GM19328 (cell line): Measurements from ENCODE around the gene CAPN10.

Experiments used
- ATAC-seq: cut with Tn5 transposase; IDR thresholded peaks from one replicate; pipeline ENCODE4 v1.9.1; 2021; ENCODE audit warnings: mild to moderate bottlenecking, moderate library complexity; ENCODE audit not compliant: unreplicated experiment

CAPN10 gene

GRCh38 chr2:240622060-240622411 lies 35.5 kb downstream of the CAPN10 start:
- ATAC-seq = no peak

DNA sequence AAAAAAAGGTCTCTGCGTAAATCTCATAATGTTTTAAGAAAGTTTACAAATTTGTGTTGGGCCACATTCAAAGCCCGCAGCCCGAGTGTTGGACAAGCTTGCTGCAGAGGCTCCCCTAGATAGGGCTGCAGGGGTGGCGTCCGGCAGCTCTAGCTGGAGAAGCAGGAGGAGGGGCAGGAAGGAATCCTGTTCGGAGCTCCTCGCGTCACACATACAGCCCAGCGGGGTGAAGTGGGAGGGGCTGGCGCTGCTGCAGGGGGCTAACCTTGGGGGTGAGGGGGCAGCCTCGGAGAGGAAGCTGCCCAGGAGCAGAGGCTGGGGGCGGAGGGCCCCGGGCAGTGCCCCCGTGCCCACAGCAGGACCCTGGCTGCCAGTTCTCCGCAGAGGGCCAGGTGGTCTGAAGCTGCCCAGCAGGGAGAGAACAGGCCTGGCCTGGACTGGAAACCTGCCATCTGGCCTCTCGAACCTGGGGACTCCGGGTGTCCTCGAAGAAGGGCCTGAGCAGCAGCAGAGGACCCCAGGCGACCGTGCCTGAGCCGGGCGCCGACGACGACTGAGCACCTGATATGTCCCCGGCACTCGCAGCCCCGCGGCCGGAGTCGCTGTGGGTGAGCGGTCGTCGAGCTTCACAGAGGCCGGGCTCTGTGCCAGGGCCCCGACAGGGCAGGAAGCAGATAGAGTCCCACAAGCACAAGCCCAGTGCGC lies 36.1 kb downstream of the CAPN10 start:
- no peak for ATAC-seq

- no peak for ATAC-seq
Measured at GRCh38 chr2:240623531-240624010, 37.0 kb downstream of the CAPN10 start.

- ATAC-seq = no peak
Measured at GRCh38 chr2:240624011-240624949, 37.7 kb downstream of the CAPN10 start.

DNA sequence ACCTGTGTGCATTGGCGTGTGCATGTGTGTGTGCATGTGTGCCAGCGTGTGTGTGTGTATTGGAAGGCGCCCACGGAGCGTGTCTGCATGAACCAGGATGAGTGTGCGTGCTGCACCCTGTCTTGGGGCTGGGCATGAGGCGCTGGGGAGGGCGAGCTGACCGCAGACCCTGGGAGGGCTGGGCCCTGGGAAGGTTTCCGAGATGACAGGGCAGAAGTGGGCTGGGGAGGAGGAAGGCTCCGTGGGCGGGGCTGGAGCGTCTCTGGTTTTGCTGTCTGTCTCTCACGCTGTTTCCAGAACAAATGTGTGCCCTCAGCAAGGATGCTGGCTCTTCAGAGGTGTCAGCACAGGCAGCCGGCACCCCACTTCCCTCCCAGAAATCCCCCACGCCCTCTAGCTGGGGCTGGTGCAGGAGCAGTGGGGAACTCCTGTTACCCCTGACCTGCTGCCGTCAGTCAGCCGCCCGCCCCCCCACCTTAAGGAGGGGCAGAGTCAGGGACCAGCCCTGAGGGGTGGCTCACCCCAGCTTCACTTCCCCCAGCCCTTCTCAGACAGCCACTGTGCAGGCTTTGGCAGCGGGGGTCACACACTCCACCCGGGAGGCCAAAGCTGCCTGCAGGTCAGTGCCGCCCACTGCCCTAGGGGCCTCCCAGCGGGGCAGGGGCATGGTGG lies 38.6 kb downstream of the CAPN10 start, which contains the start of gene GPR35:
GPR35 (plus strand) TSS at position 531 of the 672 bp plus-strand sequence. CDS start 4,473 bp downstream, outside the sequence.
- ATAC-seq = no peak

- no peak for ATAC-seq
Measured at GRCh38 chr2:240626531-240627300, 40.2 kb downstream of the CAPN10 start.

DNA sequence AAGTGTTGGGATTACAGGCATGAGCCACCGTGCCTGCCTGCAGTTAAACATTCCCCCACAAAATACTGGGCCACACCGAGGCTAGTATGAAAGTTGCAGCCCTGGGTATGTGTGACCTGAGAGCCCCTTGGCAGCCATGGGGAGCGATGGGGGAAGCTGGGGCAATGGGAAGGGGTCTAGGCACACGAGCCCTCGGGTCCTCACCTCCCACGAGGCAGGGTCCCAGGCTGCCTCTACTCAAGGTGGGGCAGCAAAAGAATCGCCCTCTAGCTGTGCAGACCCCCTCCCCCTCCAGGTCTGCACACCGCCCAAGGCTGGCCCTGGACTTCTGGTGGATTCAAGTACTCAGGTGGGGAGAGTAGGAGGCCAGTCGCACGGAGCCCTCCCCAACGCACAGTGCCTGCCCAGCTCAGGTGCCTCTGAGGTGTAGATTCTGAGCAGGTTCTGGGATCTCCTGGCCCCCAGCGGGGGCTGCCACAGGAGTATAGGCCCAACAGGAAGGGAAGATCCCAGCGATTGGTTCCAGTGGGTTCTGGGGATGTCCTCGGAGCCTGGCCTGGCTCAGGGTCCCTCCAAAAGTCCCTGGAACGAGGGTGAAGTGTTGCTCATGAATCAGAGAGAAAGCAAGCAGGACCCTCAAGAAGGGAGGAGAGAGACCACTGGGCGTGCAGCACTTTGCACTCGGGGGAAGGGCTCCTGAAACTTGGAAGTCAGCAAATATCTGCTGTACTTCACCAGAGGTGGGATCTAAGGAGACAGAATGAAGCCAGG lies 41.4 kb downstream of the CAPN10 start:
- no peak for ATAC-seq

DNA sequence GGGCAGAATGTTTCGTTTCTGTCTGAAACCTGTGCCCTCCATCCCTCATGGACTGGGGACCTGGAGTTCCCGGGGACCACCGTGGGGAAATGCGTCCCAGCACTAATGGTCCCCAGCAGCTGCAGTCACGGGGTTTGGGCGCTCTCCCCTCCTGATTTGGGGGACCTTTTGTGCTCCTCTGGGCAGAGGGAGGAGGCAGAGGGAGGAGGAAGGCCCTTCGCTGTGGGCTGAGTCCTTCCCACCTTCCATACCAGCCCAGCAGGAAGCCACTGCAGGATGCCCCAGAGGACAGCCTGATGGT lies 41.9 kb downstream of the CAPN10 start:
- no peak for ATAC-seq

DNA sequence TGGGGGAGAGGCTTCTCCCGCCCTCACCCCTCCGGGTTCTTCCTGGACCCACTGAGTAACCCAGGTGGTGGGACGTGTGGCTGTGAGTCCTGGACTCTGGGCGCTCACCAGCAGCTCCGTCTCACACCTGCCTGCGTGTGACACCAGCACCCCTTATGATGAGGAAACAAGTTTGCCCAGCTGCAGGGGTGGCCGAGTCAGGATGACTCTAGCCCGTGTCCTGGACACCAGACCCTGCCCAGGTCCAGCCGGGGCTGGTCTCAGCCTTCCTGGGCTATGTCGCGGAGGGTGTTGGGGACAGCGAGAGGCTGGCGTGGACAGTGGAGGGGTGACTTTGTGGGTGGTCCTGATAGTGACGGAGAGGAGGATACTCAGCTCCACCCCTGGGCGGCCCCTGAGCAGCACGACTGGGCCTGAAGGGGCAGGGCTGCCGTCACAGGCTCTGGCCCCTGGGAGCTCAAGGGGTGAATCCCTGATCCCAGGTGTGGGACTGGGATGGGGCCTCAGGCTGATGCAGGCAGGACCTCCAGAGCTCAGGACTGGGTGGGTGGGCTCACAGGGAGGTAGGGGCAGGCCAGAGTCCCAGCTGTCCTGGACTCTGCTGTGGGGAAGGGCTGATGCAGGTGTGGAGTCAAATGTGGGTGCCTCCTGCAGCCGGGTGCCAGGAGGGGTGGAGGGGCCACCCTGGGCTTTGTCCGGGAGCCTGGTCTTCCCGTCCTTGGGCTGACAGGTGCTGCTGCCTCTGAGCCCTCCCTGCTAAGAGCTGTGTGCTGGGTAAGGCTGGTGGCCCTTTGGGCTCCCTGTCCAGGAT lies 42.5 kb downstream of the CAPN10 start:
- ATAC-seq = no peak

- no peak for ATAC-seq
Measured at GRCh38 chr2:240629619-240629967, 43.1 kb downstream of the CAPN10 start.

DNA sequence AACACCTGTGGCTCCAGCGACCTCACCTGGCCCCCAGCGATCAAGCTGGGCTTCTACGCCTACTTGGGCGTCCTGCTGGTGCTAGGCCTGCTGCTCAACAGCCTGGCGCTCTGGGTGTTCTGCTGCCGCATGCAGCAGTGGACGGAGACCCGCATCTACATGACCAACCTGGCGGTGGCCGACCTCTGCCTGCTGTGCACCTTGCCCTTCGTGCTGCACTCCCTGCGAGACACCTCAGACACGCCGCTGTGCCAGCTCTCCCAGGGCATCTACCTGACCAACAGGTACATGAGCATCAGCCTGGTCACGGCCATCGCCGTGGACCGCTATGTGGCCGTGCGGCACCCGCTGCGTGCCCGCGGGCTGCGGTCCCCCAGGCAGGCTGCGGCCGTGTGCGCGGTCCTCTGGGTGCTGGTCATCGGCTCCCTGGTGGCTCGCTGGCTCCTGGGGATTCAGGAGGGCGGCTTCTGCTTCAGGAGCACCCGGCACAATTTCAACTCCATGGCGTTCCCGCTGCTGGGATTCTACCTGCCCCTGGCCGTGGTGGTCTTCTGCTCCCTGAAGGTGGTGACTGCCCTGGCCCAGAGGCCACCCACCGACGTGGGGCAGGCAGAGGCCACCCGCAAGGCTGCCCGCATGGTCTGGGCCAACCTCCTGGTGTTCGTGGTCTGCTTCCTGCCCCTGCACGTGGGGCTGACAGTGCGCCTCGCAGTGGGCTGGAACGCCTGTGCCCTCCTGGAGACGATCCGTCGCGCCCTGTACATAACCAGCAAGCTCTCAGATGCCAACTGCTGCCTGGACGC lies 43.6 kb downstream of the CAPN10 start:
- ATAC-seq = no peak

- no peak for ATAC-seq
Measured at GRCh38 chr2:240630771-240631547, 44.4 kb downstream of the CAPN10 start.

- no peak for ATAC-seq
Measured at GRCh38 chr2:240631548-240632305, 45.2 kb downstream of the CAPN10 start.

DNA sequence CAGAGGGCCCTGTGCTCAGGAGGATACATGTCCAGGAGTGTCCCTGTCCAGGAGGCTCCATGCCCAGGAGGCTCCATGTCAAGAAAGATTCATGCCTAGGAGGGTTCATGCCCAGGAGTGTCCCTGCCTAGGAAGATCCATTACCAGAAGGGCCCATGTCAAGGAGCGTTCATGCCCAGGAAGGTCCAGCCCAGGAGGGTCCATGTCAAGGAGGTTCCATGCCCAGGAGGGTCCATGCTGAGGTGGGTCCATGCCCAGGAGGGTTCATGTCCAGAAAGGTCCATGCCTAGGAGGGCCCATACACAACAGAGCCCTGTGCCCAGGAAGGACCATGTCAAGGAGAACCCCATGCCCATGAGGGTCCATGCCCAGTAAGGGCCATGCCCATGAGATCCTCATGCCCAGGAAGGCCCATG lies 45.8 kb downstream of the CAPN10 start:
- ATAC-seq = no peak

- no peak for ATAC-seq
Measured at GRCh38 chr2:240635121-240635997, 48.8 kb downstream of the CAPN10 start.

- ATAC-seq = no peak
Measured at GRCh38 chr2:240635998-240636547, 49.5 kb downstream of the CAPN10 start.
